GOT3 (cell line): ENCODE measurements around the gene CDK4.
A peak's percentile ranks its signal among the peaks of the same experiment; 100 is the strongest.

Experiments used
- DNase-seq: peaks from one replicate; lab custom pipeline; 2025; ENCODE audit warnings: mixed read lengths; lab: John Stamatoyannopoulos, UW

Gene CDK4

GRCh38 chr12:57756406-57757341 lies 4.6 kb upstream of the CDK4 start:
- DNase-seq, result no peak

GRCh38 chr12:57755454-57756372 lies 3.6 kb upstream of the CDK4 start:
- no peak for DNase-seq

- no peak for DNase-seq
These were observed 3.0 kb upstream of the CDK4 start for GRCh38 chr12:57755194-57755453.

- DNase-seq, result no peak
These were observed 2.5 kb upstream of the CDK4 start, which contains the start of gene MARCHF9 for GRCh38 chr12:57754411-57755193. Gene MARCHF9, plus strand, starts transcription at chr12:57755103. Its CDS starts 426 bp downstream, at chr12:57755529.

GRCh38 chr12:57753756-57754337 lies 1.7 kb upstream of the CDK4 start:
- no peak for DNase-seq

GRCh38 chr12:57752668-57753000 lies 524 bp upstream of the CDK4 start:
- no peak for DNase-seq

- DNase-seq, result no peak
These were observed 700 bp downstream of the CDK4 start for GRCh38 chr12:57751432-57751787.

GRCh38 chr12:57750561-57751431 lies 1.3 kb downstream of the CDK4 start:
- no peak for DNase-seq

- DNase-seq, result no peak
These were observed 3.0 kb downstream of the CDK4 start for GRCh38 chr12:57749061-57749460.

- DNase-seq, result no peak
These were observed 6.1 kb downstream of the CDK4 start for GRCh38 chr12:57746025-57746424.

- peak; percentile 97 for DNase-seq
These were observed 6.6 kb downstream of the CDK4 start for GRCh38 chr12:57745485-57745881.

- DNase-seq, result peak; percentile 100
These were observed 7.2 kb downstream of the CDK4 start, which contains the start of gene TSPAN31 for GRCh38 chr12:57744777-57745484. Gene TSPAN31, plus strand, starts transcription at chr12:57745039. Its CDS starts 116 bp downstream, at chr12:57745155.

- DNase-seq, result peak; percentile 100
These were observed 7.8 kb downstream of the CDK4 start for GRCh38 chr12:57744194-57744776.

GRCh38 chr12:57743769-57744168 lies 8.3 kb downstream of the CDK4 start:
- no peak for DNase-seq

GRCh38 chr12:57741844-57742738 lies 10.0 kb downstream of the CDK4 start:
- no peak for DNase-seq

GRCh38 chr12:57741413-57741789 lies 10.7 kb downstream of the CDK4 start:
- DNase-seq, result no peak

GRCh38 chr12:57740656-57741412 lies 11.3 kb downstream of the CDK4 start:
- DNase-seq, result no peak
